ENCODE data around the gene C1QTNF12.

C1QTNF12 gene

GRCh38 chr1:1228596-1229321, 17.8 kb downstream of the C1QTNF12 start:
- no peak for DNase-seq (ENCODE audit: low spot score)

GRCh38 chr1:1228187-1228586, 18.3 kb downstream of the C1QTNF12 start:
- no peak for DNase-seq (ENCODE audit: low spot score)

GRCh38 chr1:1227386-1227785, 19.1 kb downstream of the C1QTNF12 start:
- no peak for DNase-seq (ENCODE audit: low spot score)

GRCh38 chr1:1226566-1227362, 19.8 kb downstream of the C1QTNF12 start:
- DNase-seq (ENCODE audit: low spot score): no peak

- no peak for DNase-seq (ENCODE audit: low spot score)
Observed at GRCh38 chr1:1225913-1226312, 20.6 kb downstream of the C1QTNF12 start.

- no peak for DNase-seq (ENCODE audit: low spot score)
Observed at GRCh38 chr1:1225238-1225845, 21.2 kb downstream of the C1QTNF12 start.

GRCh38 chr1:1223891-1224290, 22.6 kb downstream of the C1QTNF12 start:
- no peak for DNase-seq (ENCODE audit: low spot score)

- DNase-seq (ENCODE audit: low spot score): no peak
Observed at GRCh38 chr1:1223321-1223720, 23.2 kb downstream of the C1QTNF12 start.

GRCh38 chr1:1222575-1223225, 23.8 kb downstream of the C1QTNF12 start:
- no peak for DNase-seq (ENCODE audit: low spot score)

- no peak for DNase-seq (ENCODE audit: low spot score)
Observed at GRCh38 chr1:1221887-1222574, 24.5 kb downstream of the C1QTNF12 start.

GRCh38 chr1:1220197-1220596, 26.3 kb downstream of the C1QTNF12 start:
- no peak for DNase-seq (ENCODE audit: low spot score)

- no peak for DNase-seq (ENCODE audit: low spot score)
Observed at GRCh38 chr1:1219341-1219740, 27.2 kb downstream of the C1QTNF12 start.

GRCh38 chr1:1218524-1219200, 27.9 kb downstream of the C1QTNF12 start:
- DNase-seq (ENCODE audit: low spot score): no peak

- no peak for DNase-seq (ENCODE audit: low spot score)
Observed at GRCh38 chr1:1217621-1218523, 28.6 kb downstream of the C1QTNF12 start.

- no peak for DNase-seq (ENCODE audit: low spot score)
Observed at GRCh38 chr1:1216770-1217620, 29.5 kb downstream of the C1QTNF12 start.

GRCh38 chr1:1215881-1216605, 30.5 kb downstream of the C1QTNF12 start:
- DNase-seq (ENCODE audit: low spot score): no peak

GRCh38 chr1:1215080-1215676, 31.3 kb downstream of the C1QTNF12 start:
- DNase-seq (ENCODE audit: low spot score): no peak
